22Rv1 (cell line): ENCODE data around the gene EGFLAM.

ENCODE experiments used
- CTCF ChIP-seq: fragments of 450-650 bp; IDR thresholded peaks from 2 replicates; pipeline ENCODE4 v1.5.1; 2017; ENCODE audit warnings: mild to moderate bottlenecking
- ZFX ChIP-seq: fragments of 450-650 bp; IDR thresholded peaks from 2 replicates; pipeline ENCODE4 v1.6.1; 2017; ENCODE audit warnings: antibody characterized with exemption, borderline replicate concordance

- TF ChIP-seq CTCF (no peak), ZFX (no peak)
These were observed 115.4 kb downstream of the EGFLAM start for GRCh38 chr5:38373743-38374142.
